Chondrocyte (in vitro differentiated cells): Measurements from ENCODE around the gene IL1RL2. TPM values are rescaled to one million over a fixed set of nuclear protein-coding genes. Genes with fewer than 3 reads are reported as not detected.

Experiments
- DNase-seq: peaks from one replicate; pipeline ENCODE4 v3.0.0; 2021; ENCODE audit warnings: mixed read lengths, low spot score
- H3K27ac Mint-ChIP-seq: one replicate; pipeline ENCODE4 v1.8.0; 2021; ENCODE audit warnings: mild to moderate bottlenecking, moderate library complexity, mixed read lengths; ENCODE audit not compliant: unreplicated experiment
- H3K27me3 Mint-ChIP-seq: 2 replicates; pipeline ENCODE4 v1.8.0; 2021; ENCODE audit warnings: low read depth, mixed read lengths
- H3K36me3 Mint-ChIP-seq: 2 replicates; pipeline ENCODE4 v1.8.0; 2021; ENCODE audit warnings: low read depth, mixed read lengths
- H3K4me1 Mint-ChIP-seq: 2 replicates; pipeline ENCODE4 v1.8.0; 2021; ENCODE audit warnings: low read depth, mild to moderate bottlenecking, mixed read lengths
- H3K4me3 Mint-ChIP-seq: one replicate; pipeline ENCODE4 v1.8.0; 2021; ENCODE audit warnings: mild to moderate bottlenecking, moderate library complexity, mixed read lengths; ENCODE audit not compliant: unreplicated experiment
- H3K9me3 Mint-ChIP-seq: 2 replicates; pipeline ENCODE4 v1.8.0; 2021; ENCODE audit warnings: low read depth, mixed read lengths
- CTCF ChIP-seq: fragments of 200-600 bp; sonication (generic); IDR thresholded peaks from 2 replicates; pipeline ENCODE4 v1.5.0; 2021; ENCODE audit warnings: antibody characterized with exemption, mild to moderate bottlenecking, moderate library complexity
- total RNA-seq: library from RNA; stranded (reverse); gene quantifications from 3 replicates; pipeline ENCODE4 v1.2.1, GENCODE V29; 2021

IL1RL2 gene
- total RNA-seq, 1 donor from 2014 or later = 0.07 TPM

- Mint-ChIP-seq H3K27me3 (no peaks in the 10 kb centered on the region), H3K4me3 (no peak overlapping the region), H3K9me3 (peaks cover 2% of the 10 kb centered on the region), H3K36me3 (peaks cover 1% of the 10 kb centered on the region), H3K4me1 (peaks cover 26% of the 10 kb centered on the region), H3K27ac (no peak overlapping the region)
- TF ChIP-seq CTCF = no peak
- DNase-seq = no peak
Measured at GRCh38 chr2:102256276-102256675, 69.5 kb downstream of the IL1RL2 start.

GRCh38 chr2:102256874-102257462 is 70.1 kb downstream of the IL1RL2 start:
- H3K4me1 Mint-ChIP-seq = peaks cover 22% of the 10 kb centered on the region
- peaks cover 1% of the 10 kb centered on the region for H3K36me3 Mint-ChIP-seq
- no peak for DNase-seq
- no peak for TF ChIP-seq CTCF
- no peaks in the 10 kb centered on the region for H3K27me3 Mint-ChIP-seq
- H3K9me3 Mint-ChIP-seq = peaks cover 2% of the 10 kb centered on the region
- H3K4me3 Mint-ChIP-seq = no peak overlapping the region
- peak overlapping the region; percentile 98 for H3K27ac Mint-ChIP-seq

GRCh38 chr2:102258025-102258385 is 71.2 kb downstream of the IL1RL2 start:
- Mint-ChIP-seq H3K9me3 (peaks cover 2% of the 10 kb centered on the region), H3K27ac (peak overlapping the region; percentile 98), H3K4me3 (no peak overlapping the region), H3K36me3 (peaks cover 1% of the 10 kb centered on the region), H3K4me1 (peaks cover 22% of the 10 kb centered on the region), H3K27me3 (no peaks in the 10 kb centered on the region)
- no peak for DNase-seq
- no peak for TF ChIP-seq CTCF

- no peak overlapping the region for H3K4me3 Mint-ChIP-seq
- H3K27me3 Mint-ChIP-seq = no peaks in the 10 kb centered on the region
- H3K36me3 Mint-ChIP-seq = peaks cover 1% of the 10 kb centered on the region
- DNase-seq = no peak
- peaks cover 2% of the 10 kb centered on the region for H3K9me3 Mint-ChIP-seq
- TF ChIP-seq CTCF = no peak
- peaks cover 22% of the 10 kb centered on the region for H3K4me1 Mint-ChIP-seq
- peak overlapping the region; percentile 98 for H3K27ac Mint-ChIP-seq
Measured at GRCh38 chr2:102258386-102259074, 71.7 kb downstream of the IL1RL2 start.

- H3K9me3 Mint-ChIP-seq = peaks cover 2% of the 10 kb centered on the region
Measured at GRCh38 chr2:102261467-102262135, 74.8 kb downstream of the IL1RL2 start.

More at GRCh38 chr2:102261467-102262135, 74.8 kb downstream of the IL1RL2 start:
- no peak for TF ChIP-seq CTCF
- Mint-ChIP-seq H3K4me1 (peaks cover 20% of the 10 kb centered on the region), H3K27me3 (no peaks in the 10 kb centered on the region), H3K36me3 (no peaks in the 10 kb centered on the region), H3K4me3 (no peak overlapping the region), H3K27ac (no peak overlapping the region)
- no peak for DNase-seq
